Osteocyte (in vitro differentiated cells): ENCODE results near the gene IL36RN. TPM values are rescaled to one million over a fixed set of nuclear protein-coding genes. Genes with fewer than 3 reads are reported as not detected.

Experiments used
- DNase-seq: peaks from one replicate; pipeline ENCODE4 v3.0.0; 2021; ENCODE audit warnings: mixed read lengths; ENCODE audit not compliant: unreplicated experiment; ENCODE audit errors: extremely low spot score
- H3K27ac Mint-ChIP-seq: one replicate; pipeline ENCODE4 v1.8.0; 2021; ENCODE audit warnings: mild to moderate bottlenecking, mixed read lengths; ENCODE audit not compliant: unreplicated experiment
- H3K27me3 Mint-ChIP-seq: one replicate; pipeline ENCODE4 v1.8.0; 2021; ENCODE audit warnings: mixed read lengths; ENCODE audit not compliant: unreplicated experiment
- H3K36me3 Mint-ChIP-seq: one replicate; pipeline ENCODE4 v1.8.0; 2021; ENCODE audit warnings: mixed read lengths; ENCODE audit not compliant: unreplicated experiment
- H3K4me1 Mint-ChIP-seq: one replicate; pipeline ENCODE4 v1.8.0; 2021; ENCODE audit warnings: mixed read lengths; ENCODE audit not compliant: unreplicated experiment
- H3K4me3 Mint-ChIP-seq: one replicate; pipeline ENCODE4 v1.8.0; 2021; ENCODE audit warnings: mild to moderate bottlenecking, moderate library complexity, mixed read lengths; ENCODE audit not compliant: unreplicated experiment
- H3K9me3 Mint-ChIP-seq: one replicate; pipeline ENCODE4 v1.8.0; 2021; ENCODE audit warnings: mixed read lengths; ENCODE audit not compliant: unreplicated experiment
- CTCF ChIP-seq: fragments of 200-600 bp; sonication (generic); IDR thresholded peaks from 2 replicates; pipeline ENCODE4 v1.5.0; 2021; ENCODE audit warnings: antibody characterized with exemption, mild to moderate bottlenecking, moderate library complexity
- total RNA-seq: library from RNA; stranded (reverse); gene quantifications from 2 replicates; pipeline ENCODE4 v1.2.1, GENCODE V29; 2021

The IL36RN gene
- total RNA-seq, 1 donor from 2014 or later: not detected

- peaks cover 72% of the 10 kb centered on the region for H3K27me3 Mint-ChIP-seq
These were observed 19.8 kb upstream of the IL36RN start for GRCh38 chr2:113039158-113039557.

GRCh38 chr2:113039719-113040118 is 19.3 kb upstream of the IL36RN start:
- H3K4me1 Mint-ChIP-seq: no peaks in the 10 kb centered on the region
- no peak overlapping the region for H3K27ac Mint-ChIP-seq
- no peaks in the 10 kb centered on the region for H3K9me3 Mint-ChIP-seq
- no peak overlapping the region for H3K4me3 Mint-ChIP-seq
- H3K36me3 Mint-ChIP-seq: no peaks in the 10 kb centered on the region
- peaks cover 71% of the 10 kb centered on the region for H3K27me3 Mint-ChIP-seq
- no peak for TF ChIP-seq CTCF
- peak; percentile 3 for DNase-seq

More at GRCh38 chr2:113039158-113039557, 19.8 kb upstream of the IL36RN start:
- H3K36me3 Mint-ChIP-seq: no peaks in the 10 kb centered on the region
- no peaks in the 10 kb centered on the region for H3K9me3 Mint-ChIP-seq
- no peak overlapping the region for H3K27ac Mint-ChIP-seq
- TF ChIP-seq CTCF: no peak
- no peak for DNase-seq
- H3K4me1 Mint-ChIP-seq: no peaks in the 10 kb centered on the region
- H3K4me3 Mint-ChIP-seq: no peak overlapping the region

GRCh38 chr2:113041871-113042270 is 17.1 kb upstream of the IL36RN start:
- no peak for TF ChIP-seq CTCF
- Mint-ChIP-seq H3K36me3 (no peaks in the 10 kb centered on the region), H3K9me3 (no peaks in the 10 kb centered on the region), H3K27ac (no peak overlapping the region), H3K27me3 (peaks cover 71% of the 10 kb centered on the region), H3K4me3 (no peak overlapping the region), H3K4me1 (no peaks in the 10 kb centered on the region)
- peak; percentile 32 for DNase-seq

- Mint-ChIP-seq H3K4me1 (no peaks in the 10 kb centered on the region), H3K27me3 (peaks cover 55% of the 10 kb centered on the region), H3K4me3 (no peak overlapping the region), H3K9me3 (no peaks in the 10 kb centered on the region), H3K27ac (no peak overlapping the region), H3K36me3 (no peaks in the 10 kb centered on the region)
- no peak for TF ChIP-seq CTCF
- DNase-seq: no peak
These were observed 12.5 kb upstream of the IL36RN start for GRCh38 chr2:113046465-113046864.

GRCh38 chr2:113050921-113051895 is 7.8 kb upstream of the IL36RN start:
- no peak for TF ChIP-seq CTCF
- H3K27ac Mint-ChIP-seq: no peak overlapping the region
- H3K36me3 Mint-ChIP-seq: no peaks in the 10 kb centered on the region
- H3K4me1 Mint-ChIP-seq: no peaks in the 10 kb centered on the region
- peaks cover 34% of the 10 kb centered on the region for H3K27me3 Mint-ChIP-seq
- peaks cover 9% of the 10 kb centered on the region for H3K9me3 Mint-ChIP-seq
- peak; percentile 81 for DNase-seq
- H3K4me3 Mint-ChIP-seq: no peak overlapping the region
